NCI-H2196 (cell line): ENCODE data around the gene CYP2F1.
"Not testable (repeated sequence)": the region's sequence is repeated elsewhere in the genome, so short reads cannot be mapped to it uniquely, and the experiment has no call there.

Source experiments
- DNase-seq: peaks from one replicate; lab custom pipeline; 2025; ENCODE audit not compliant: unreplicated experiment; lab: John Stamatoyannopoulos, UW

Gene CYP2F1

DNA sequence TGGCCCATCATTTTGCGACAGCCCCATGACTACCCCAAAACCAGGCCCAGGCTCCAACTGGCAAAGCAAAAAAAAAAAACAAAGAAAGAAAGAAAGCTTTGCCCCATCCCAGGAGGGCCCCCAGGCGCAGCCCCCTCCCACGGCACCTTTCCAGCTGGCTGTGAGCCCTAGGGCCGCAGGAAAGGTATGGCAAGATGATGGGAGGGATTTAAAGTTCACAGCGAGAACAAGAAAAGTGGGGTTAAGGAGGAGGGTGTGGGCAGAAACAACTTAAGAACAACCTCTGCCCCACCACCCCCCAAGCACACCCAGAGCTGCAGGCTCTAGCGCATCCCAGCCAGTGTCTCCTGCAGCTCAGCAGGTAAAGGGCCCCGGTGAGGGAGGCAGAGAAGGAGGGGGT, at the start of gene CYP2F1:
TSS of gene CYP2F1 (plus strand) at position 301 of the 400 bp plus-strand sequence. CDS start 1,757 bp downstream, outside the sequence.
- DNase-seq = no peak

GRCh38 chr19:41064974-41065569, 49.2 kb upstream of the CYP2F1 start:
- no peak for DNase-seq

- DNase-seq = no peak
Observed at GRCh38 chr19:41076286-41076685, 37.9 kb upstream of the CYP2F1 start.

- DNase-seq = no peak
Observed at GRCh38 chr19:41083516-41083915, 30.7 kb upstream of the CYP2F1 start.

- no peak for DNase-seq
Observed at GRCh38 chr19:41085748-41086415, 28.4 kb upstream of the CYP2F1 start.

DNA sequence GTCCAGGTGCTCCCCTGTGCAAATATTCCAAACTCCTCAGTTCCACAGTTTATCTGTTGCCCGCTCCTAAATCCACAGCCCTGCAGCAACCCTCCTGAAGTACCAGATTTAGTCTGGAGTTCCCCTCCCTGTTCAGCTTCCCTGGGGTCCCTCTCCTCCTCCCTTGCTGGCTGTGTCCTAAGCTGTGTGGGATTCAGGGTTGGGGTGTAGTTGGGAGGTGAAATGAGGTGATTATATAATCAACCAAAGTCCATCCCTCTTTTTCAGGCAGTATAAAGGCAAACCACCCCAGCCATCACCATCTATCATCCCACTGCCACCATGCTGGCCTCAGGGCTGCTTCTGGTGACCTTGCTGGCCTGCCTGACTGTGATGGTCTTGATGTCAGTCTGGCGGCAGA, 26.1 kb upstream of the CYP2F1 start, which contains the start of gene CYP2A13:
TSS of gene CYP2A13 (plus strand) at position 301 of the 400 bp plus-strand sequence. CDS start at position 322, 21 bp downstream.
- no peak for DNase-seq

- DNase-seq = no peak
Observed at GRCh38 chr19:41089959-41090358, 24.3 kb upstream of the CYP2F1 start.

DNA sequence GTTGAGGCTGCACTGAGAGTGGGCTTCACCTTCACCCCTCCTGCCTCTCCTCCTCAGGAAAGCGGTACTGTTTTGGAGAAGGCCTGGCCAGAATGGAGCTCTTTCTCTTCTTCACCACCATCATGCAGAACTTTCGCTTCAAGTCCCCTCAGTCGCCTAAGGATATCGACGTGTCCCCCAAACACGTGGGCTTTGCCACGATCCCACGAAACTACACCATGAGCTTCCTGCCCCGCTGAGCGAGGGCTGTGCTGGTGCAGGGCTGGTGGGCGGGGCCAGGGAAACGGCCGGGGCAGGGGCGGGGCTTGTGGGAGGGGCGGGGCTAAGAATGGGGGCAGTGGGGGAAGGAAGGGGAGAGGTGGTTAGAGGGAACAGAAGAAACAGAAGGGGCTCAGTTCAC, 18.5 kb upstream of the CYP2F1 start:
- DNase-seq = no peak

- DNase-seq = no peak
Observed at GRCh38 chr19:41096353-41096752, 17.9 kb upstream of the CYP2F1 start.

- no peak for DNase-seq
Observed at GRCh38 chr19:41097302-41097701, 16.9 kb upstream of the CYP2F1 start.

- DNase-seq = no peak
Observed at GRCh38 chr19:41098762-41099161, 15.5 kb upstream of the CYP2F1 start.

- DNase-seq = not testable (repeated sequence)
Observed at GRCh38 chr19:41102210-41102609, 12.0 kb upstream of the CYP2F1 start.

DNA sequence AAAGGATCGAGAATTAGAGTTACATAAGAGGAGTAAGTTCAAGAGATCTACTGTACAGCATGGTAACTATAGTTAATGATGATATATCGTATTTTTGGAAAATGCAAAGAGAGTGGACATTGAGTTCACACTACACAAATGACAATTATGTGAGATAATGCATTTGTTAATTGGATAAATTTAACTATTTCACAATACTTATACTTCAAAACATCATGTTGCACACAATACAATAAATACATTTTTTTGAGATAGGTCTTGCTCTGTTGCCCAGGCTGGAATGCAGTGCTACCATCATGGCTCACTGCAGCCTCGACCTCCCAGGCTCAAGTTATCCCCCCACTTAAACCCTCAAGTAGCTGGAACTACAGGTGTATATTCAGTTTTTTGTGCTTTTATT, 8.1 kb upstream of the CYP2F1 start:
- DNase-seq = no peak

DNA sequence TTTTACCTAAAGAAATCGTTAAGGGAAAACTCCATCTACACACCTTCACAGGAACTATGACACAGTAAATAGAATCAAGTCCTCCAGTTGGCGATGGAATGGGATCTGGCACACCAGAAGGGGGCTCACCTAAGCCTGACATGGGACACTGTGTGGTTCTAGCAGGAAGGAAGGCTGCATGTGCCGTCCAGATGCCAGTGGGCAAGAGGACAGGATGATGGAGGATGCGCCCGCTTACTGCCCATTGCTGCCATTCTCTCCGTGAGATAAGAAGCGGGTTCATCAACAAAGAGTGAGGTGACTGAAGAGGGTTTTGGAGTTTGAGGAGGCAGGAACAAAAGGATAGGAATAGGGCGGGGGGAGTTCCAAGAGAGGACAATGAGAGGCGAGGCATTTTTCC, 2.9 kb upstream of the CYP2F1 start:
- DNase-seq = no peak

- DNase-seq = no peak
Observed at GRCh38 chr19:41111750-41112295, 2.4 kb upstream of the CYP2F1 start.

DNA sequence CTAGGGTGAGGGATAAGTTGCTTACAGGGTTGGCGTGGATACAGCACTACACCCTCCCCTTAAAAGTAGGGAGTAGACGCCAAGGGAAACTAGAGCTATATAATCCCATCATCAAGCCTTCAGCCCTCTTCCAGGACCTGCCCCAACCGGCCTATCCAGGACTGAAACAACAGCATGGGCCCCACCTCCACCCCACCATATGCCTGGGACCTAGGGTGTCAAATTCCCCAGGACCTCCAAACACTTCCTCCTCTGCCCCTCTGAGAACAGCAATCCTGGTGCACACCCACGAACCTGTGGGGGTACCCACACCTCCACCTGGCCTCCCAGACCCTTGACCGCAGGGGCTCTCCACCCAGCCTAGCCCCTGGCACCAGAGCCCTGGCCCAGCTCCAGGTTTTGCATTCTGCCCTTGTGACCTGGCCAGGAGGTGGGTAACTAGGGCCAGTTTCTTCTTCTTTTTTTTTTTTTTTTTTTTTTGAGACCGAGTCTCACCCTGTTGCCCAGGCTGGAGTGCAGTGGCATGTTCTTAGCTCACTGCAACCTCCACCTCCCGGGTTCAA, 1.4 kb upstream of the CYP2F1 start:
- no peak for DNase-seq

- DNase-seq = no peak
Observed at GRCh38 chr19:41116261-41116660, 2.0 kb downstream of the CYP2F1 start.

DNA sequence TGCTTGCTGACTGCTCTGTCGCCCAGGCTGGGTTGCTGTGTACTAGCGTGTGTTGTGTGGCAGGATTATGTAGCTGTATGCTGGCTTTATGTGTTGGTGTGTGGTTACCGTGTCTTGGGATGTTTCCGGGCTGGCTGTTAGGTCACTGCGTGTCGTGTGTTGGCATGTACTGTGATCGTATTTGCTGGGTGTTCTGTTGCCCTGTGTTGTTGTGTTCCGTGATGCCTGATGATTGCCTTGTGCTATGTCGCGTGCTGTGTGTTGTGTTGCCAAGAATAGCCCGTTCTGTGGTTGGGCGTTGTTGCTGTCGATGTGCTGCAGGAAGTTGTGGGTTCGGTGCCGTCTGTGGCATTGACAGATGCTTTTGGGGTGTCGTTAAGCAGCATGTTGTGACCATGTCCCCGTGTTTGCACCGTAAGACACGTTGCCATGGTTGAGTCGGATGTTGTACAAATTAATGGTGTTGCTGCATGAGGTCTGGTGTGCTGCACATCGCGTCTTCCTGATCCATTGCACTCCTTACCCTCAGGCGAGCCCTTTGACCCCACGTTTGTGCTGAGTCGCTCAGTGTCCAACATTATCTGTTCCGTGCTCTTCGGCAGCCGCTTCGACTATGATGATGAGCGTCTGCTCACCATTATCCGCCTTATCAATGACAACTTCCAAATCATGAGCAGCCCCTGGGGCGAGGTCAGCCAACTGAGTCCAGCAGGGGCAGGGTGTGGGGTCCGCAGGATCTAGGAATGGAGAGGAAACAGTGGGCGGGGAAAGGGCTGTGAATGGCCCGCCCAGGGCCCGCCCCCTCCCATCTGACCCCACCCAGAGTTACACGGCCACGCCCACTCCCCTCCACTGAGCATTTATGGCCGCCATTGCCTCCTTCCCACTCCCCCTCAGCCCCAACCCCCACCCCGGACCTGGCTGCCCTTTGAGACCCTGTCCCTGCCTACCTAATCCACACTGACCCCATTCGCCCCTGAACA, 7.0 kb downstream of the CYP2F1 start:
- not testable (repeated sequence) for DNase-seq

DNA sequence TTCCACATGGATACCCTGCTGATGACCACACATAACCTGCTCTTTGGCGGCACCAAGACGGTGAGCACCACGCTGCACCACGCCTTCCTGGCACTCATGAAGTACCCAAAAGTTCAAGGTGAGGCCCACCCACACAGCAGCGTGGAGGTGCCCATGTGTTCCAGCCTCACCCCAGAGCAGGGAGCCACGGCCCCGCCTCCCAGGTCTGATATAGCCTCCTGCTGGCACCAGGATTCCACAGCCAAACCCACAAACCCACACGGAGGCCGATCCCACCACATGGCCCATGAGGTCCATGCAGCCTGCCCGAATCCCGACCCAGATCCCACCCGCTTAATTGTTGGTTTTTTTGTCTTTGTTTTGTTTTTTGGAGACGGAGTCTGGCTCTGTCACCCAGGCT, 8.6 kb downstream of the CYP2F1 start:
- DNase-seq = not testable (repeated sequence)

- no peak for DNase-seq
Observed at GRCh38 chr19:41123716-41124294, 9.6 kb downstream of the CYP2F1 start.
